Left lung (tissue), 10 donors: ENCODE measurements around the gene SH3BP5L. TPM values are rescaled to one million over a fixed set of nuclear protein-coding genes. Genes with fewer than 3 reads are reported as not detected.

Source experiments
- ATAC-seq: fragments of 200-7000 bp; cut with Tn5 transposase; one replicate; pipeline ENCODE4 v1.9.1; 2020; ENCODE audit warnings: moderate library complexity
- DNase-seq, 4 donors: peaks; one replicate each; pipeline ENCODE4 v3.0.0-alpha.2; 2013 to 2020
- H3K27ac ChIP-seq, 2 donors: fragments of 200-600 bp; sonication (generic) in 1 of 2; one replicate each; pipeline versions ENCODE4 v1.5.0 to v1.8.0; 2020 to 2021
- H3K27me3 ChIP-seq, 2 donors: fragments of 200-600 bp; sonication (generic) in 1 of 2; one replicate each; pipeline versions ENCODE4 v1.5.0 to v1.8.0; 2020 to 2021
- H3K36me3 ChIP-seq, 2 donors: fragments of 200-600 bp; sonication (generic) in 1 of 2; one replicate each; pipeline versions ENCODE4 v1.5.0 to v1.8.0; 2020 to 2021
- H3K4me1 ChIP-seq, 2 donors: fragments of 200-600 bp; one replicate each; pipeline ENCODE4 v1.8.0; 2021
- H3K4me3 ChIP-seq, 2 donors: fragments of 200-600 bp; sonication (generic) in 1 of 2; one replicate each; pipeline versions ENCODE4 v1.5.0 to v1.8.0; 2020 to 2021; ENCODE audit warnings: mild to moderate bottlenecking in 1 of 2
- H3K9me3 ChIP-seq, 2 donors: fragments of 200-600 bp; sonication (generic) in 1 of 2; one replicate each; pipeline versions ENCODE4 v1.5.0 to v1.8.0; 2020 to 2021
- CTCF ChIP-seq, 2 donors: fragments of 200-600 bp; sonication (generic) in 1 of 2; IDR thresholded peaks; one replicate each; pipeline versions ENCODE4 v1.5.0 to v1.8.0; 2021; ENCODE audit warnings: antibody characterized with exemption in 2 of 2
- intact Hi-C, 2 donors: fragments of 100-400 bp; cut with DNase I; formaldehyde crosslinking; loops; one replicate each; pipeline versions ENCODE4 v1.11.2 to v1.14.2; 2022
- polyA plus RNA-seq, 6 donors: library from polyadenylated mRNA; unstranded; fragments of 120-200 nt; gene quantifications; one replicate each; pipeline ENCODE4 v1.2.1, GENCODE V29; 2013; ENCODE audit not compliant: insufficient read length in 6 of 6
- total RNA-seq, 2 donors: library from RNA; stranded (reverse); fragmentation: NEBNext Ultra II Directional; extraction: Animal tissue kit (Norgen Biotek cat#: 25700); gene quantifications; one replicate each; pipeline ENCODE4 v1.2.1, GENCODE V29; 2021
- donor health status: DM: no; HTN: yes; CAD: no.
- donor health status: DM: no; HTN: no; CAD: no.

SH3BP5L gene
- total and polyA plus RNA-seq, 8 donors: 23.0 to 26.5 (median 23.9) TPM

- H3K27me3 ChIP-seq: no peaks in the 10 kb centered on the region
- intact Hi-C loops: no loop called here
- H3K36me3 ChIP-seq: peaks cover 0 to 4% of the 10 kb centered on the region in 2 donors
- no peak for TF ChIP-seq CTCF (IDR thresholded peaks at IDR 0.05)
- peaks cover 21 to 30% of the 10 kb centered on the region in 2 donors for H3K4me1 ChIP-seq
- ATAC-seq (no peak), DNase-seq (no peak)
- no peaks in the 10 kb centered on the region for H3K9me3 ChIP-seq
- H3K4me3 ChIP-seq: no peak overlapping the region
- H3K27ac ChIP-seq: peak overlapping the region in 1 of 2 donors; percentile 29
Measured at GRCh38 chr1:248828845-248829244, 3.1 kb upstream of the SH3BP5L start.

- H3K4me1 ChIP-seq: peaks cover 32 to 63% of the 10 kb centered on the region in 2 donors
- H3K36me3 ChIP-seq: peaks cover 0 to 13% of the 10 kb centered on the region in 2 donors
- no peaks in the 10 kb centered on the region for H3K27me3 ChIP-seq
- peak overlapping the region; percentile 96 to 97 for H3K27ac ChIP-seq
- no peaks in the 10 kb centered on the region for H3K9me3 ChIP-seq
- ATAC-seq (peak; percentile 2), DNase-seq (no peak)
- peak overlapping the region; percentile 59 to 82 for H3K4me3 ChIP-seq
- intact Hi-C loops: no loop called here
- TF ChIP-seq CTCF (IDR thresholded peaks at IDR 0.05): no peak
Measured at GRCh38 chr1:248825573-248825908, 174 bp downstream of the SH3BP5L start.

- Histone ChIP-seq H3K36me3 (peaks cover 0 to 17% of the 10 kb centered on the region in 2 donors), H3K27me3 (no peaks in the 10 kb centered on the region), H3K27ac (peak overlapping the region; percentile 96 to 97), H3K4me1 (peaks cover 32 to 67% of the 10 kb centered on the region in 2 donors), H3K4me3 (peak overlapping the region; percentile 59 to 82), H3K9me3 (no peaks in the 10 kb centered on the region)
- no peak for ATAC-seq
- no peak for DNase-seq
- intact Hi-C loops: no loop called here
- no peak for TF ChIP-seq CTCF (IDR thresholded peaks at IDR 0.05)
Measured at GRCh38 chr1:248825136-248825535, 579 bp downstream of the SH3BP5L start.

GRCh38 chr1:248824701-248825100 lies 1.0 kb downstream of the SH3BP5L start:
- Histone ChIP-seq H3K27ac (peak overlapping the region in 1 of 2 donors; percentile 97), H3K27me3 (no peaks in the 10 kb centered on the region), H3K4me3 (peak overlapping the region; percentile 59 to 82), H3K4me1 (peaks cover 32 to 72% of the 10 kb centered on the region in 2 donors), H3K9me3 (no peaks in the 10 kb centered on the region), H3K36me3 (peaks cover 0 to 21% of the 10 kb centered on the region in 2 donors)
- intact Hi-C loops: no loop called here
- DNase-seq: no peak
- TF ChIP-seq CTCF (IDR thresholded peaks at IDR 0.05): no peak
- no peak for ATAC-seq

- Histone ChIP-seq H3K4me1 (peaks cover 32 to 75% of the 10 kb centered on the region in 2 donors), H3K27ac (peak overlapping the region in 1 of 2 donors; percentile 97)
- intact Hi-C loops: no loop called here
Measured at GRCh38 chr1:248824301-248824700, 1.4 kb downstream of the SH3BP5L start.

More at GRCh38 chr1:248824301-248824700, 1.4 kb downstream of the SH3BP5L start:
- no peaks in the 10 kb centered on the region for H3K27me3 ChIP-seq
- H3K4me3 ChIP-seq: peak overlapping the region in 1 of 2 donors; percentile 59
- DNase-seq (no peak), ATAC-seq (no peak)
- no peaks in the 10 kb centered on the region for H3K9me3 ChIP-seq
- H3K36me3 ChIP-seq: peaks cover 0 to 23% of the 10 kb centered on the region in 2 donors
- no peak for TF ChIP-seq CTCF (IDR thresholded peaks at IDR 0.05)
